NCI-H82 (cell line): Measurements from ENCODE around the gene IL34.
"Not testable (repeated sequence)": the region's sequence is repeated elsewhere in the genome, so short reads cannot be mapped to it uniquely, and the experiment has no call there.

Source experiments
- DNase-seq: peaks from one replicate; lab custom pipeline; 2025; lab: John Stamatoyannopoulos, UW

The IL34 gene

GRCh38 chr16:70646260-70647241 lies at the start of gene IL34:
Gene IL34, plus strand, starts transcription at chr16:70646559. Its CDS starts 389 bp downstream, at chr16:70646948.
- DNase-seq = no peak

GRCh38 chr16:70597135-70597835 lies 49.1 kb upstream of the IL34 start:
- DNase-seq = no peak

- no peak for DNase-seq
Measured at GRCh38 chr16:70598937-70599503, 47.3 kb upstream of the IL34 start.

- no peak for DNase-seq
Measured at GRCh38 chr16:70600730-70601129, 45.6 kb upstream of the IL34 start.

GRCh38 chr16:70601576-70602575 lies 44.5 kb upstream of the IL34 start:
- DNase-seq = no peak

GRCh38 chr16:70602831-70603230 lies 43.5 kb upstream of the IL34 start:
- DNase-seq = no peak

GRCh38 chr16:70604407-70605282 lies 41.7 kb upstream of the IL34 start:
- peak; percentile 20 for DNase-seq

- DNase-seq = no peak
Measured at GRCh38 chr16:70605283-70605657, 41.1 kb upstream of the IL34 start.

- no peak for DNase-seq
Measured at GRCh38 chr16:70608521-70608920, 37.8 kb upstream of the IL34 start.

GRCh38 chr16:70610273-70611223 lies 35.8 kb upstream of the IL34 start:
- no peak for DNase-seq

GRCh38 chr16:70611224-70611598 lies 35.1 kb upstream of the IL34 start:
- DNase-seq = no peak

- no peak for DNase-seq
Measured at GRCh38 chr16:70611785-70612303, 34.5 kb upstream of the IL34 start.

- DNase-seq = no peak
Measured at GRCh38 chr16:70612931-70613330, 33.4 kb upstream of the IL34 start.

- peak; percentile 19 for DNase-seq
Measured at GRCh38 chr16:70614208-70614951, 32.0 kb upstream of the IL34 start.

- DNase-seq = no peak
Measured at GRCh38 chr16:70615945-70616344, 30.4 kb upstream of the IL34 start.

GRCh38 chr16:70621864-70622263 lies 24.5 kb upstream of the IL34 start:
- DNase-seq = not testable (repeated sequence)

GRCh38 chr16:70627696-70628095 lies 18.7 kb upstream of the IL34 start:
- DNase-seq = no peak

GRCh38 chr16:70630960-70631745 lies 15.2 kb upstream of the IL34 start:
- no peak for DNase-seq
